ENCODE data around the gene GAS2L1. TPM values are rescaled to one million over a fixed set of nuclear protein-coding genes. Genes with fewer than 3 reads are reported as not detected.

GAS2L1 gene
- 4.7 TPM for total RNA-seq (2013)
- polyA plus RNA-seq (10 to 100 TPM; 14.9 to 20.0 (median 15.7) TPM), polyA minus RNA-seq (7.3 and 9.9 TPM in 2 replicates), total RNA-seq (2.2 to 46.7 (median 19.3) reads per million in 11 experiments)

- Histone ChIP-seq H3K27me3 (ENCODE audit: control insufficient read depth in 2 of 2, insufficient read depth in 2 of 2, low read length in 2 of 2) (peaks cover 0 to 32% of the 10 kb centered on the region in 2 donors), H3K9ac (ENCODE audit: insufficient read depth, low read length, poor library complexity, severe bottlenecking) (peak within 1 kb of the TSS; percentile 76), H3K4me1 (ENCODE audit: control insufficient read depth in 1 of 2, insufficient read depth in 2 of 2, low read length in 2 of 2) (peaks cover 46 to 78% of the 10 kb centered on the region in 2 donors), H3K27ac (ENCODE audit: low read depth in 1 of 2, low read length in 2 of 2) (peak within 1 kb of the TSS in 1 of 2 donors; percentile 73), H3K79me2 (ENCODE audit: insufficient read depth, low read length) (no peaks in the 10 kb centered on the region), H3K4me3 (replicated peaks in 1 of 3; ENCODE audit: low read depth in 2 of 3, low read length in 3 of 3) (peak within 1 kb of the TSS; percentile 42 to 94 (median 90)), H3K9me3 (replicated peaks in 1 of 2; ENCODE audit: control insufficient read depth in 1 of 2, insufficient read depth in 1 of 2, low read length in 2 of 2) (no peaks in the 10 kb centered on the region), H4K20me1 (ENCODE audit: insufficient read depth, low read length) (peaks cover 6% of the 10 kb centered on the region), H3K36me3 (replicated peaks in 1 of 2; ENCODE audit: control insufficient read depth in 1 of 2, insufficient read depth in 2 of 2, low read length in 2 of 2) (peaks cover 0 to 3% of the 10 kb centered on the region in 2 donors), H2AFZ (ENCODE audit: insufficient read depth, low read depth, low read length, poor library complexity, severe bottlenecking) (peak within 1 kb of the TSS; percentile 92), H3K4me2 (replicated peaks; ENCODE audit: extremely low read depth, low read length, poor library complexity, severe bottlenecking) (peak within 1 kb of the TSS; percentile 94)
- Mint-ChIP-seq H3K4me1 (peaks cover 59% of the 10 kb centered on the region), H3K27ac (peak within 1 kb of the TSS; percentile 50 to 89 (median 84)), H3K27me3 (ENCODE audit: low read depth in 3 of 3) (peaks cover 22 to 41% (median 33%) of the 10 kb centered on the region in 3 donors), H3K9me3 (peaks cover 0 to 3% (median 0%) of the 10 kb centered on the region in 7 donors), H3K36me3 (peaks cover 2 to 10% of the 10 kb centered on the region in 2 donors), H3K4me3 (peak within 1 kb of the TSS; percentile 85 to 92)
- DNase-seq = peak; percentile 52 to 61 (median 60)
- intact Hi-C loops (cut with micrococcal nuclease) = loop anchor here in 1 of 2 donors (5.0 kb wide), 1 partner anchor 34 kb away; no protein-coding TSS in a partner anchor
- peak; percentile 61 for TF ChIP-seq CTCF (IDR thresholded peaks at IDR 0.05)
- 0% methylated on average over 30 of the region's 40 CpGs for WGBS (ENCODE audit: insufficient coverage)
Observed at GRCh38 chr22:29306175-29306834, at the start of gene GAS2L1. GAS2L1 (plus strand) TSS chr22:29306650; CDS start chr22:29308106, 1,456 bp downstream.

GRCh38 chr22:29257751-29258181, 48.7 kb upstream of the GAS2L1 start:
- no peaks in the 10 kb centered on the region for H3K27me3 ChIP-seq (ENCODE audit: control insufficient read depth in 2 of 2, insufficient read depth in 2 of 2, low read length in 2 of 2)
- no peak overlapping the region for H2AFZ ChIP-seq (ENCODE audit: insufficient read depth, low read depth, low read length, poor library complexity, severe bottlenecking)
- H3K79me2 ChIP-seq (ENCODE audit: insufficient read depth, low read length) = no peaks in the 10 kb centered on the region
- H3K27ac ChIP-seq (ENCODE audit: low read depth in 1 of 2, low read length in 2 of 2) = no peak overlapping the region
- H3K4me3 ChIP-seq (replicated peaks in 1 of 3; ENCODE audit: low read depth in 2 of 3, low read length in 3 of 3) = no peak overlapping the region
- intact Hi-C loops (cut with micrococcal nuclease) = no loop called here
- H3K36me3 ChIP-seq (replicated peaks in 1 of 2; ENCODE audit: control insufficient read depth in 1 of 2, insufficient read depth in 2 of 2, low read length in 2 of 2) = peaks cover 0 to 3% of the 10 kb centered on the region in 2 donors
- WGBS (ENCODE audit: insufficient coverage) = 77% methylated on average over 7 of the region's 8 CpGs
- Mint-ChIP-seq H3K27ac (no peak overlapping the region), H3K27me3 (ENCODE audit: low read depth in 3 of 3) (peaks cover 0 to 5% (median 2%) of the 10 kb centered on the region in 3 donors), H3K9me3 (no peaks in the 10 kb centered on the region), H3K36me3 (peaks cover 5 to 13% of the 10 kb centered on the region in 2 donors), H3K4me1 (no peaks in the 10 kb centered on the region), H3K4me3 (no peak overlapping the region)
- no peak for DNase-seq
- H3K4me1 ChIP-seq (ENCODE audit: control insufficient read depth in 1 of 2, insufficient read depth in 2 of 2, low read length in 2 of 2) = no peaks in the 10 kb centered on the region
- TF ChIP-seq CTCF (IDR thresholded peaks at IDR 0.05) = no peak
- no peak overlapping the region for H3K4me2 ChIP-seq (replicated peaks; ENCODE audit: extremely low read depth, low read length, poor library complexity, severe bottlenecking)
- no peaks in the 10 kb centered on the region for H3K9me3 ChIP-seq (replicated peaks in 1 of 2; ENCODE audit: control insufficient read depth in 1 of 2, insufficient read depth in 1 of 2, low read length in 2 of 2)
- H4K20me1 ChIP-seq (ENCODE audit: insufficient read depth, low read length) = no peaks in the 10 kb centered on the region
- H3K9ac ChIP-seq (ENCODE audit: insufficient read depth, low read length, poor library complexity, severe bottlenecking) = no peak overlapping the region

Data from CD14-positive monocyte (primary cell).